Osteocyte (in vitro differentiated cells): ENCODE measurements around the gene DNALI1. TPM values are rescaled to one million over a fixed set of nuclear protein-coding genes. Genes with fewer than 3 reads are reported as not detected.
A peak's percentile ranks its signal among the peaks of the same experiment; 100 is the strongest.

Experiments used
- DNase-seq: peaks from one replicate; pipeline ENCODE4 v3.0.0; 2021; ENCODE audit warnings: mixed read lengths; ENCODE audit not compliant: unreplicated experiment; ENCODE audit errors: extremely low spot score
- H3K27ac Mint-ChIP-seq: one replicate; pipeline ENCODE4 v1.8.0; 2021; ENCODE audit warnings: mild to moderate bottlenecking, mixed read lengths; ENCODE audit not compliant: unreplicated experiment
- H3K27me3 Mint-ChIP-seq: one replicate; pipeline ENCODE4 v1.8.0; 2021; ENCODE audit warnings: mixed read lengths; ENCODE audit not compliant: unreplicated experiment
- H3K36me3 Mint-ChIP-seq: one replicate; pipeline ENCODE4 v1.8.0; 2021; ENCODE audit warnings: mixed read lengths; ENCODE audit not compliant: unreplicated experiment
- H3K4me1 Mint-ChIP-seq: one replicate; pipeline ENCODE4 v1.8.0; 2021; ENCODE audit warnings: mixed read lengths; ENCODE audit not compliant: unreplicated experiment
- H3K4me3 Mint-ChIP-seq: one replicate; pipeline ENCODE4 v1.8.0; 2021; ENCODE audit warnings: mild to moderate bottlenecking, moderate library complexity, mixed read lengths; ENCODE audit not compliant: unreplicated experiment
- H3K9me3 Mint-ChIP-seq: one replicate; pipeline ENCODE4 v1.8.0; 2021; ENCODE audit warnings: mixed read lengths; ENCODE audit not compliant: unreplicated experiment
- total RNA-seq: library from RNA; stranded (reverse); gene quantifications from 2 replicates; pipeline ENCODE4 v1.2.1, GENCODE V29; 2021
- TF ChIP-seq, protein P1 (sequence below): fragments of 200-600 bp; sonication (generic); IDR thresholded peaks from 2 replicates; pipeline ENCODE4 v1.5.0; 2021; ENCODE audit warnings: antibody characterized with exemption, mild to moderate bottlenecking, moderate library complexity

The DNALI1 gene
- total RNA-seq, 1 donor from 2014 or later: 10.5 TPM

DNA sequence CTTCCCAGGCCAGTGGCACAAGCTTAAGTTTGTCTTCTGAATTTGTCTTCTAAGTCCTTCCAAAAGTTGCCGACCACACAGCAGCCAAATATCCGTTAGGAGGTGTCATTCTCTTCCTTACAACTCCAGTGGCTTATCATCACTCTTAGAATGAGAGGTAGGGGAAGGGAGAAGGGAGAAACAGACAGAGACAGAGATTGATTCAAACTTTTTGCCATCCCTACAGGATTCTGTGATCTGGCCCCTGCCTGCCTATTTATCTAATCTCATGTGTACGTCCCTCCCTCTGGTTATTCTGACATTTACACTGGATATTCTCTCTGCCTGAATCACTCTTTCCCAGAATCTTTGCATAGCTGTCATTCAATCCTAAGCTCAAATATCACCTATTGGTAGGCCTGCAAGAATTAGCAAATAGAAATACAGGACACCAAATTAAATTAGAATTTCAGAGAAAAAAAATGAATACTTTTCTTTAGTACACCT is 39.5 kb downstream of the DNALI1 start:
- H3K27me3 Mint-ChIP-seq: peaks cover 3% of the 10 kb centered on the region

DNA sequence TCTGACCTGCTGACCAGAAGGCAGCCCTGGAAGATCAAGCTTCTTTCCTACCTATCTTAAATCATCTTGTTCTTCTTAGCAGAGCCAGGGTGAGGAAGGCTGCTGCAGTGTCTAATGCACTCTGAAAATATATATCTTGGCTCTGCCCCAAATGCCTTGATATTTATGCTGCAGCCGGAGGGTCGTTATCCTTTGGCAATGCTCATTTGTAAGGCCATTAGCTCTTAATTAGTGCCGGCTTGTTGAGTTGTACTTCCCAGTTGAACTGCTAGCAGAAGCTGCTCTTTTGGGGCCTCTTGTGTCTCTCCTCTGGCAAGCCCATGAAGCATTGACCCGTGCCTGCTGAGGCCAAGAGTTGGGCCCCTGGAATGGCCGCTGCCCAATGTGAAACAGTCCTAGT is 43.2 kb downstream of the DNALI1 start:
- H3K27ac Mint-ChIP-seq: no peak overlapping the region
- TF ChIP-seq, protein P1, sequence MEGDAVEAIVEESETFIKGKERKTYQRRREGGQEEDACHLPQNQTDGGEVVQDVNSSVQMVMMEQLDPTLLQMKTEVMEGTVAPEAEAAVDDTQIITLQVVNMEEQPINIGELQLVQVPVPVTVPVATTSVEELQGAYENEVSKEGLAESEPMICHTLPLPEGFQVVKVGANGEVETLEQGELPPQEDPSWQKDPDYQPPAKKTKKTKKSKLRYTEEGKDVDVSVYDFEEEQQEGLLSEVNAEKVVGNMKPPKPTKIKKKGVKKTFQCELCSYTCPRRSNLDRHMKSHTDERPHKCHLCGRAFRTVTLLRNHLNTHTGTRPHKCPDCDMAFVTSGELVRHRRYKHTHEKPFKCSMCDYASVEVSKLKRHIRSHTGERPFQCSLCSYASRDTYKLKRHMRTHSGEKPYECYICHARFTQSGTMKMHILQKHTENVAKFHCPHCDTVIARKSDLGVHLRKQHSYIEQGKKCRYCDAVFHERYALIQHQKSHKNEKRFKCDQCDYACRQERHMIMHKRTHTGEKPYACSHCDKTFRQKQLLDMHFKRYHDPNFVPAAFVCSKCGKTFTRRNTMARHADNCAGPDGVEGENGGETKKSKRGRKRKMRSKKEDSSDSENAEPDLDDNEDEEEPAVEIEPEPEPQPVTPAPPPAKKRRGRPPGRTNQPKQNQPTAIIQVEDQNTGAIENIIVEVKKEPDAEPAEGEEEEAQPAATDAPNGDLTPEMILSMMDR: no peak
- H3K4me1 Mint-ChIP-seq: peaks cover 26% of the 10 kb centered on the region
- DNase-seq: no peak
- no peaks in the 10 kb centered on the region for H3K9me3 Mint-ChIP-seq
- H3K27me3 Mint-ChIP-seq: peaks cover 21% of the 10 kb centered on the region
- H3K4me3 Mint-ChIP-seq: no peak overlapping the region
- H3K36me3 Mint-ChIP-seq: no peaks in the 10 kb centered on the region

More for the DNA sequence above, 39.5 kb downstream of the DNALI1 start:
- no peak for DNase-seq
- Mint-ChIP-seq H3K36me3 (peaks cover 8% of the 10 kb centered on the region), H3K27ac (peak overlapping the region; percentile 98), H3K9me3 (no peaks in the 10 kb centered on the region), H3K4me3 (peak overlapping the region; percentile 99), H3K4me1 (peaks cover 34% of the 10 kb centered on the region)
- TF ChIP-seq, protein P1: no peak

DNA sequence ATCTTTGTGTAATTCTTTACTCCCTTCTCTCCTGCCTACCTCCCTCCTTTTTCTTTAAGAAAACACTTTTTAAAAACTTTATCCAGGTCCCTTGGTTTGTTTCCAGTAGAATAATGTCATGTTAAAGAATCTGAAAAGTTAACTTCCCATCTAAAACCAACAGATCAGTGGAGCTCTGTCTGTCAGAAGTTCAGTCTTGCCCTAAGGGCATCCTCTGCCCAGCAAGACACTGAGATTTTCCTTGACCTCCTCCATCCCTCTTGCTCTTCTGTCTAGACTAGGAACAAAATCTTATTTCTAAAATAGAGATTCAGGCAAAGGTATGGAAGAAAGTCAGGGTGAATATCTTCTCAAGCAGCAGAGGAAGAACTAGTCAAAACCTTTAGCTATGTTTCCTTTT is 44.7 kb downstream of the DNALI1 start:
- Mint-ChIP-seq H3K9me3 (no peaks in the 10 kb centered on the region), H3K36me3 (no peaks in the 10 kb centered on the region), H3K4me1 (peaks cover 13% of the 10 kb centered on the region), H3K27me3 (peaks cover 22% of the 10 kb centered on the region), H3K27ac (peak overlapping the region; percentile 39), H3K4me3 (no peak overlapping the region)
- TF ChIP-seq, protein P1: no peak
- DNase-seq: no peak

DNA sequence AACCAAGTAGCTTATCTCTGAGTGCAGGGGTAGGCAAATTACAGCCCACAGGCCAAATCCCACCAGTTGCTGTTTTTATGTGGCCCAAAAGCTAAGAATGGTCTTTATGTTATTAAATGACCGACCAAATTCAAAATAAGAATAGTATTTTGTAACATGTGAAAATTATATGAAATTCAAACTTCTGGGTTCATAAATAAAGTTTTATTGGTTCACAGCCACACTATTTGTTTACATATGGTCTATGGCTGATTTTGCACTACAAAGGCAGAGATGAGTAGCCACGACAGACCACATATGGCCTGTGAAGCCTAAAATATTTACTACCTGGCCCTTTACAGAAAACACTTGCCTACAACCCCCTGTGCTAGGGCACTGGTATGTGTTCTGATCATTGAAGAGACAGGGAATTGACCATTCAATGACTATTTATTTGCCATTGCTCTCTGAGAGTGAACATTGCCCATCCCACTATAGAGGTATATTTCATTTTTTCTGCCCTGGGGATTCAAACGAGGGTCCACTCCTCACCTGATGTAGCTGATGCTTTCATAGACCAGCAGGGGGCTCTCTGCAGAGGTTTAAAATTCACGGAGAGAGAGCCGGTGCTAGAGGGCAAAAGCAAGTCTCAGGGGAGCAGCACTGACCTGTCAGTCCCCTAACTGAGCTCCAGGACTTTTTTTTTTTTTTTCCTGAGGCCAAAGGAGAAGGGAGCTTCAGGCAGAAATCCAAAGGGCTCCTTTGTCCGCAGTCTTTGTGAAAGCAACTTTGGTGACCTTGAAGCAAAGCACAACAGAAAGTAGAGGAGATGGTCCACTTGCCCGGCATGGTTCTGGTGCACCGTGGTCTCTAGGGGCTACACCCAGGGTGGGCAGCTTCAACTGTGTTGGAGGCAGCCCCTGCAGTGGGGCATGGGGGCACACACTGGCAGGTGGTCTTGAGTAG is 46.3 kb downstream of the DNALI1 start:
- Mint-ChIP-seq H3K27ac (no peak overlapping the region), H3K4me1 (peaks cover 13% of the 10 kb centered on the region), H3K27me3 (peaks cover 21% of the 10 kb centered on the region), H3K9me3 (no peaks in the 10 kb centered on the region), H3K4me3 (no peak overlapping the region), H3K36me3 (no peaks in the 10 kb centered on the region)
- TF ChIP-seq, protein P1: peak; percentile 69
- no peak for DNase-seq

DNA sequence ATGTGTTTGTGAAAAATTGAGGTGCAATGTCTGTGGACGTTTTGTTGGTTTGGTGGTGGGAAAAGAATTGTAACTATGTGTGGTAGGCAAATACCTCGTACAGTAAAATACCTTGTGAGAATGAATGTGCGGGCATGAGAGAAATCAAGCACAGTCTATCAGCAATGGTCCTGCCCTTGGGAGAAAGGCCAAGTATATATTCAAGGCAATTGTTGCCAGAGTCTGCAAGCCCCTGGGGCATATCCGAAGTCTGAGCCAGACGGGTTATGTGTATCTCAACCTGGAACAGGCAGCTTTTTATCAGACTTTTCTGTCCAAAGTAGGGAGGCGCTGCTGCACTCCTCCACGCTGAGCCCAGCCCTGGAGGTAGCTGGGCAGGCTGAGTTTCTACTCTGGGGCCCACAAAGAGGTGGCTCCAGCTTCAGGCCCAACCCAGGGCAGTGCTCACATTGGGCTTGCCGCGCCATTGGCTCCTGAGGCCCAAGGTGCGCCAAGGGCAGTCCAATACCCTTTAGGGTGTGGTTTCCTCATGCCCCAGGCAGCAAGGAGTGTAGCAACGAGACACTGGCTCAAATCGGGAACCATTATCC is 48.4 kb downstream of the DNALI1 start:
- no peak overlapping the region for H3K27ac Mint-ChIP-seq
- no peak for DNase-seq
- TF ChIP-seq, protein P1: no peak

More for the DNA sequence above, 48.4 kb downstream of the DNALI1 start:
- Mint-ChIP-seq H3K4me3 (no peak overlapping the region), H3K9me3 (no peaks in the 10 kb centered on the region), H3K27me3 (peaks cover 19% of the 10 kb centered on the region), H3K36me3 (no peaks in the 10 kb centered on the region), H3K4me1 (peaks cover 13% of the 10 kb centered on the region)
